NCI-H82 (cell line): Measurements from ENCODE around the gene DIAPH3.

ENCODE experiments used
- DNase-seq: peaks from one replicate; lab custom pipeline; 2025; lab: John Stamatoyannopoulos, UW

DIAPH3 gene

DNA sequence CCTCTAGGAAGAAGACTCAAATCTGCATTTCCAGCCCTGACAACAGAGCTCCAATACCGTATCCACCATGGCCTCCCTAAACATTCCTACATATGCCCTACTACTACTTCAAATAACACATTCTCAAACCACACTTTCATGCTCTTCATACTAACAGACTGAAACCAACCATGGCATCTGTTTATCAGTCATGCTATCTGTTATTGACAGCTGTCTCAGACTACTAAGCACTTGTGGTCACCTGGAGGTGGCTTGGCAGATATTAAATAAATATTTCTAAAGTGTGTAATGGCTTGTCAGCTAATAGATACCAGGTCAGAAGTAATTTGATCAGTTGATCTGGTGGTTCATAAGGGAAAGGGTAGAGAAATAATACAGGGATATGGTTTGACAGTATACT is 489.1 kb downstream of the DIAPH3 start:
- DNase-seq = no peak

DNA sequence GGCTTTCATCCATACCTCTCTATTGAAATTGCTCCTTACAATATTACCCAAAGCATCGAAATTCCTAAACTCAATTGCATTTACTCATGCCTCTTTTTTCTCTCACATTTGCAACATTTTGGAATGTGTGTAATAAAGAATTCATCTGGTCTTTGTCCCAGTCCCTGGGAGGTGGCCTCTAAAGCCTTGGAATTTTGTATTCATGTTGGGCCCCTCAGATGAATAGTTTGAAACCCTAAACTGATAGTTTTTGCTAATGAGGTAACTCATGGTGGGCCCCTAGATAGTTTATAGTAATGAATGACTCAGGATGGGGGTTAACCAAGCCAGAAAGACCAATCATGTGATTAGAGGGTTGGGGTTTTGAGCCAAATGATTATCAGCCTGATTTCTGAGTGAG is 490.4 kb downstream of the DIAPH3 start:
- no peak for DNase-seq

DNA sequence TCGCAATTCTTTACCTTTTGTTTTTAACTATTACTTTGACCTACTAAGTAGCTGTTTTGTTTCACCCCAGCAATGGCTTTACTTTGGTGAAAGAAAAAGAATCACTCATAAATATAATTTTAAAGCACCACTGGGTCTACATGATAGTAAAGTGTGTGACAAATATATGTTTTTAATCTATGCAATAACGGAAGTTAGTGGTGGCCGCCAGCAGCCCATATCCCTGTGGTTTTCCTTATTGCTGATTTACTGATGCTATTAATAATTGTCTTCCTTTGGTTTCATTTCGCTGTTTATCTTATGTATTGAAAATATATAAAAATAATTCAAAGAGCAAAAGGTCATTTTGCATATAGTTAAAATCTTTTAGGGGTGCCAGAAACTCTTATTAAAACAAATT is 491.3 kb downstream of the DIAPH3 start:
- no peak for DNase-seq

DNA sequence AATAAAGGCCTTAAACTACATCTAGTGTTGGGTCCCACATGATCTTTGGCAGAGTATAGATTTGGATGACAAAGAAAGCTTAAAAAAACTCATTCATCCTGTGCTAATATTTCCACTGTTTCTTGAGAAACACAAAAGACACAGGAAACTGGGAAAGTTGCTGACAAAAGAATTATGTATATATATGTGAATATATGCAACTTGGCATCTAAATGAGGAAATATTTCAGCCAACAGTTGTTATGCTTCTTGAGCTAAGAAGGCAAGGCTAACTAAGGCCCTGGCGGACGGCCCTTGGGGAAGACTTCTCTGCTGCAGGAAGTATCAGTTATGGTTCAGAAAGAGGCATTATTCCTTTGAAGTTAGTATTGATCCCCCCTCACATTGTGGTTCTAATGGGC is 491.8 kb downstream of the DIAPH3 start:
- DNase-seq = no peak

DNA sequence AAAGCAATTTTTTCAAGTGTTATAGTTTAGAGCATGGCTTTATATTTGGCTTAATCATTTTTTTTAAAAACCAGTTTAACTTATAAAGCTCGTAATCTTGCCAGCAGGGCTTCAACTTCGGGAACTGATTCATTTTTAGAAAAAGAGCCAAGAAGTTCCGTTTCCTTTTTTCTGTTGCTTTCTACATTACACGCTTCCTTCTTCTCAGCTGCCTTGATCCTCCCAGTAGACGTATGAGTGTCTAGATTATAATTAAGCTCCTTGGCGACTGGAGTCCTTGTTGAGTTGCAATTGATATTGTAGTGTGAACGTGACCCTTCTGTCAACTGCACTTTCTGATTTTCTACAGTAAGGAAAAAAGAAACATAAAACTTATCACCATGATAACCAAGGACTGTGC is 497.2 kb downstream of the DIAPH3 start:
- DNase-seq = peak; percentile 57

DNA sequence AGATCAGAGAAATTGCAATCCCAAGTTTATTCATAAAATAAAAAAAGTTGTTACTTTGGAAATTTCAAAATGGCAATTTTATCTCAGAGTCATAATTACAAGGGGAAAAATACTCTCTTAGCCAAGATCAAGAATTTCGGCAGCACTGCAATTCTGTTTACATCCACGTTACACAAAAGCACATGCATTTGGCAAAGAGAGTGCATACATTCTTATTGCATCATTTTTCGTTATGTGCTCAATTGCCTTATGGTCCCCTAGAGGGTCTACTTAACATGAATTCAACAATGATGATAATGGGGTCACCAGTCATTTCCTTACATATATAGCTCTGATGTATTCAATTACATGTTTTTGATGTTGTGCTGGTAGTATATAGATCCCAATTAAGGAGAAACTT is 498.0 kb downstream of the DIAPH3 start:
- DNase-seq = no peak

DNA sequence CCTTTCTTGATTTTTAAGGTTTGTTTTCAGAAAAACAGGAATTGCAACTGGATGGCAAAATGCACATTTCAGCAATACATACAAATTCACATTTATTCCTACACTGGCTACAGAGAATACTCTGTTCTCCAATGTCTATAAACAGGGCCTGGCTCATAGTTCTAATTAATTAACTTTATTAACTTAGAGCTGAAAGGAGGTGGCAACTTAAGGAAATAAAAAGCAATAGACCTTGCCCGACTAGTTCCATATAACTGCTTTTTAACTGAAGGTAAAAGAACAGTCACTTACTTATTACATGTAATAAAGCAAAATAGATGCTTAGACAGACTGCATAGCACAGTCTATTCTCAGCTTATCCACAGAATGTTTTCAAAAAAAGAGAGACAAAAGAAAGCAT is 498.5 kb downstream of the DIAPH3 start:
- no peak for DNase-seq

DNA sequence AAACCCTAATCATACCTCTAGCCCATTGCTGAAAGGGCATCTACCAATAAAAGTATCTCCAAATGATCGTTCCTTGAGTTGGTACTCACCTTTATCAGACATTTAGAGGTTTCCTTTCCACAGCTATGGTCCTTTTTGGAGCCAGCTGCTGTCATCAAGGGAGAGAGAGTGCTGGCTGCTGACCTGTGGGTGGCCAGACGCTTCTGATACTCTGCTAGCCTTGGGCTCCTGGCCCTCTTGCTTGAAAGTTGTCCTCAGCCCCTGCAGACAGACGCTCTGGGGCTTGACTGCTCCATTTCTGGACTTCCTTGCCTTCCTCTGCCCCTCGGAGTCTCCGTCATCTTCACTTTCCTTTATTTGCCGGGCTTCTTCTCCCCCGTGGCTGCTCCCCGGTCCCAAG is 499.1 kb downstream of the DIAPH3 start:
- DNase-seq = no peak

DNA sequence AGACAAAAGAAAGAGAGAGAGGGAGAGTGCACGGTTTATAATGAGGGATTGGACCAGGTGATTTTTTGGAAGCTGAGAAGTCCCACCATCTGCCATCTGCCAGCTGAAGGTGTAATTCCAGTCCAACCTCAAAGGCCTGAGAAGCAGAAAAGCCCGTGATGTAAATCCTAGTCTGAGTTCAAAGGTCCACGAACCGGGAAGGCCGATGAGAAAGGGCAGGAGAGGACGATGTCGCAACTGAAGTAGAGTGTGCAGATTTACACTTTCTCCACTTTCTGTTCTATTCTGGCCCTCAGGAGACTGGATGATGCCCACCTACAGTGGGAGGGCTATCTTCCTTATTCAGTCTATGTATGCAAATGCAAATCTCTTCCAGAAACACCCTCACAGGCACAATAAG is 500.0 kb downstream of the DIAPH3 start:
- no peak for DNase-seq

DNA sequence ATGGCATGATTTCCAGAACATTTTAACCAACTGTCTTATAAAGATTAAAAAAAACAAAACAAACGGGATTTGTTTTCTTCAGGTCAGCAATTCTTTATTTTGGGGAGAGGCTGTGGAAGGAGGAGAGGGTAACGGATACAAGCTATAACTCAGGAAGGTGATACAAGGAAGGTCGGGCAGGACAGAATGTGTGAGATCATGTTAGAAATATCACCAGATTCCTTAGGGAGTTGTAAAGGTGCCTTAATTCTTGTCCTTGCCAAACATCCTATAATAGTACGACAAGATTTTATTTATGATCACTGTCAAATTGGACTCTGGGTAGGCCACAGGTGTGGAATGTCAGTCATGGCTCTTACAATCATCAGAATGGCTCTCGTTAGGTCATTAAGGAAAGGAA is 503.1 kb downstream of the DIAPH3 start:
- no peak for DNase-seq

DNA sequence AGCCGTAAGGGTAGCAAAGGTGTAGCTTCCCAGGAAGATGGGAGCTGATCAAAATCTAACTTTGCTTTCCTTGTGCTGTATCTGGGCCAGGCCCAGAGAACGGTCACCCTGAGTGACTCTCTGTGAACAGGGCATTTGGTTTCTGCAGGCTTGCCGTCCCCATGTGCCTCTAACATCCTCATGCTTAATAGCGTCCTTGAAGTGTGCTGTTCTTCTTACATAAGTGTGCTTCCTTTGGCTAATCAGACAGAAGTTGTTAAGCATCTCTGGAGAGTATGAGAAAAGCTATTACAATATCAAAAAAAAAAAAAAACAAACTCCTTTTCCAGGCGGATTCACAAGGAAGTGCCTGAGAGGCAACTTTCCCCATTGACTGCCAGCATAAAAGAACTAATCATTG is 503.7 kb downstream of the DIAPH3 start:
- no peak for DNase-seq

DNA sequence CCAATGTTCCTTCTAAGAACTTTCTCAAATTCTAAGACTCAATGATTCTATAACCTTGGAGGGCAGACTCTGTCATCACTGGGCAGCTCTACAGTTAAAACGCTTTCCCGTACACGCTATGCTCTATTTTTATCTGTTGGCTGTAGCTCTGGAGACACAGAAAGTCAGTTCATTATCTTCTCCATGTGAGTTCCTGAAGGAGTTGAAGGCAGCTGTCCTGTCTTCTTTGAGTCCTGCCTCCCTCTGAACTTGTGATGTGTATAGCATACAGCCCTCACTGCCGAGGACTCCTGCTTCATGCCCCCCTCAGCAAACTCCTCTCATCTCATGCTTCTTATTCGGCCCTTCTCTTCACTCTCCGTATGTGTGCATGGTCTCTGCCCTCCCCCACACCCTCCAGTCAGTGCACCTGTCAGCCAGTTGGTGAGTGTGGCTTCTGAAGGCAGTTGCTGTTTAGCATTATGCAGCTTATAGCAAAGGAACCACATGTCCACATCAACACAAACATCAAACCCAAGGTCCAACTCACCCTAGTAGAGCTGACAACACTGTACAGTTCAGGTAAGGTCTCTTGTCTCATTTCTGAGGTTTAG is 504.9 kb downstream of the DIAPH3 start:
- DNase-seq = peak; percentile 39

DNA sequence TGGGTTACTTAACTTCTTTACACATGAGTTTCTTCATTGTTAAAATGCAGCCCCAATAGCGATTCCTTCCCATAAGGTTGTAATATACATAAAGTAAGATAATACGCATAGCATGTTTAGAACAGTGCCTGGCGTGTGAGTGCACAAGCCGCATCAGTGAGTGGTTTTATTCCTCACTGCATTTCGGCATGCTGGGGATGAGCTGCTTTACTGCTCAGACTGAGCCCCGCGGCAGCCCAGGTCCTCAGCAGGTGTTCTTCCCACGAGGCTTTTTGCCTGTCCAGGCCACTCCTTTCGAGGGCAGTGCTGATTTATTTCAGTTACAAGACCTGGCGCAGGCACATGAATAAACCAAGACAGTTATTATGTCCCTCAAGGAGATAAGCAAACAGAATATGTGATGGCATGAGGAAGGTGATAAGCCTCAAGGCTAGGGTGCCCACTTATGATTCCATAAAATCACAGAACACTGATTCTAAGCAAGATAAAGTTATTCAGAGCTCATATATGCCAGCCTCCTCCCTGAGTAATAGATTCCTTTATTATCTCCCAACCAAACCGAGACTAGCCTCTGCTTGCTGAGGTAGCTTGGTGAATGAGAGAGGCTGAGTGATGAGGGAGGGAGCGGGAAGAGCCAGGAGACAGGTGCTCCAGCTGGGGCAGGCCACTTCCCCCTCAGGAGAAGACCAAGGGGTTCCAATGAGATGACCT is 505.5 kb downstream of the DIAPH3 start:
- no peak for DNase-seq

DNA sequence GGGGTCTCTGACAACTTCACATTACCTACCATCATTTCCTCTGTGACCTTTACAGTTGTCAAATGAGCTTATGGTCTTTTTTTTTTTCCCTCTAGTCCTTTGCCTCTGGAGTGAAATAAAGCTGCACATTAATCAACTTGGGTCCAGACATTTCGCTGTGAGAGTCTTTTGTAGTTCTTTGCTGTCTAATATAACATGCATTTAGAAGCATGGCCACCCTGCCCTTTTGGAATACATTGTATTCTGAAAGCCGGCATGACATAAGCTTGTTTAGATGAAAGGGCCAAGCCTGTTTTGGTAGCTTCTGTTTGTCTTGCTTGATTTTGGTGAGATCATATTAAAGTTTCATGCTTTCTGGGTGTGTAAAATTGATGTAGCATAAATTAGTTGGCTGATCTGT is 509.8 kb downstream of the DIAPH3 start:
- no peak for DNase-seq

DNA sequence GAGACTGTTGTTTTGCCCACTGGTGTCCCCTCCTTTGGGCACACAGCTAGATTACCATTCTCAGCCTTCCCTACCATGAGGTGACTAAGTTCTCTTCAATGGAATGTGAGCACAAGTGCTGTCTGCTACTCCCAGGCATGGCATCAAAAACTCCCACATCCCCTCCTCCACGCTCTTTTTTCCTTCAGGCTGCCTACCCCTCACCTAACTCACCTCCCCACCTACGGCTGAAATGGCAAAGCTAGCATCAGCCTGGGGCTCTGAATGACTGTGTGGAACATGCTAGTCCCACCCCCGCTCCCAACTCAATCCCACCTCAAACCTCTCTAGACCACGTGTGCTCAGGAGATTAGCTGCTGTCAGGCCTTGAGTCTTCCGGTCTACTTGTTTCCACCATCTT is 512.2 kb downstream of the DIAPH3 start:
- no peak for DNase-seq

DNA sequence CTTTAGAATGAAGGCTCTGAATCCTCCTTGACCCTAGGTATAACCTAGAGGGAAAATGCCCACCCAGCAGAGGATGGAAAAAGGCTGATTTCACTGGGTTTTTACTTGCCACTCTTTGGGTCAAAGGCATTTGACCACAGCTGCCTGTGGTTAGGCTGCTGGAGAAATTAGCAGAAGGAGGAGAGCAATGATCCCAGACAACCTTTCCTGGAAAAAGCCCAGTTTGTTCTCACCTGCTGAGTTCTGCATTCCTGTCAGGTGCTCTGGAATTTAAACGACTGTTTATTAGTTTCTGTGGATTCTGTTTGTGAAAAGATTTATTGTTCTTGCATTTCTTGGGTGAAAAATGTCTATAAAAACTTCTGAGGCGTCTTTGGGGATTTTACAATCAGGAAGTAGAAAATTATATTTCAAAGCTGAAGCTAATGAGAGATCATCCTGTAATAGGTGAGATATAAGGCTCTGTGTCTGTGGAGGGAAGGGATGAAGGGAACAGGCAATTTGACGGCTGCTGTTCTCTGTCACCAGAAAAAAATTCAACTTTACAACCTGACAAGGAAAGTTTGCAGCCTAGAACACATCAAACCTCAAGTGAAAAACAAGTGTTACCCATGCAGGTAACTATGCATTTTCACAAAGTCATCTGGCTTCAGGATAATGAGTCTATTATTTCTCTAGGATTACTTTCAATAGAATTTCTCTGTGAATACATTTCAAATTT is 519.7 kb downstream of the DIAPH3 start:
- DNase-seq = no peak

DNA sequence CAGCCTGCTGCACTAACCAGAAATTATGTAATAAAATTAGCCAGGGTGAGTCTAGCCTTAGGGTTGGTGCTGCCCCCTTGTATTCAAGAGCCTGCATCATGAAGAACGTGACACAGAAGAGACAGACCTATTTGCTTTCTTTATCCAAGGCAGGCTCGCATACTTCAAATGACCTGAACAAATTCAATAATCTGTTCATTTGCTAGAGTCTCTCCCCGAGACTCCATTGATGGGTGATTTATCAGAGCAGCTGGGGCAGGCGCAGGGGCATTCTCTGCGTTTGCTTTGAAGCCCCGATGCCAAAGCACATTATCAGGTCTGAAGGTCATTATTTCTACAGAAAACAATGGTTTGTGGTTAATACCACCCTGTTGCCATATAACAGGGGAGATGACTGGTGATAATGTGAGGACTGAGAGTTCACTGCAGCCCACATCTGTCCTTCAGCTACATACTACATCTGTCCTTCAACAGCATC is 520.3 kb downstream of the DIAPH3 start:
- no peak for DNase-seq

DNA sequence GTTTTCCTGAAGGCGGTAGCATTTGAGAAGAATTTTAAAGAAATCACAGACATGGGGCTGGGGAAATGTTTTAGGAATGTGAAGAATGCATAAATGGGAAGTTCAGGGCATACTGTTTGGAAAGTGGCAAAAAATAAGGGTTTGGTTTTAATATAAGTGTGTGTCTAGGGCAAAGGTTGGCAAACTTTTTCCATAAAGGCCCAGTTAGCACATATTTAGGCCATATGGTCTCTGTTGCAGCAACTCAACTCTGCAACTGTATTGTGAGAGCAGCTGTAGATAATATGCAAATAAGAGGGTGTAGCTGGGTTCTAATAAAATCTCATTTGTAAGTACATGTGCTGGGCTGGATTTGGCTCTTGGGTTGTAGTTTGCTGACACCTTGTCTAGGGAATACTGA is 521.9 kb downstream of the DIAPH3 start:
- no peak for DNase-seq

DNA sequence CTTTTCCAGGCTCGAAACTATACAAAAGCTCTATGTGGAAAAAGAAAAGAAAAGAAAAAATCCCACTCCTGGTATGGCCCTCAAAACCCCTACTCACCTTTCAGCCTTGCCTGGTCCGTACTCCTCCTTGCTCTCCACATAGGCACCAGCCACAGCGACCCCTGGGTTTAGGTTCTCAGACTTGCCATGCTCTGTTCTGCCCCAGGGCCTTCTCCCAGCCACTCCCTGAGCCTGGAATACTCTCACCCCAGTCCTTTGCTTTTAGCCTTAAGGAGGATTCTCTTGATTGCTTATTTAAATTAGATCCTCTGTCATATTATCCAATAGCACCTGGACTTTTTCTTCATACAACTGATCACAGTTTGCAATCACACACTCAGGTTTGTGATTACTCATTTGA is 522.5 kb downstream of the DIAPH3 start:
- no peak for DNase-seq

DNA sequence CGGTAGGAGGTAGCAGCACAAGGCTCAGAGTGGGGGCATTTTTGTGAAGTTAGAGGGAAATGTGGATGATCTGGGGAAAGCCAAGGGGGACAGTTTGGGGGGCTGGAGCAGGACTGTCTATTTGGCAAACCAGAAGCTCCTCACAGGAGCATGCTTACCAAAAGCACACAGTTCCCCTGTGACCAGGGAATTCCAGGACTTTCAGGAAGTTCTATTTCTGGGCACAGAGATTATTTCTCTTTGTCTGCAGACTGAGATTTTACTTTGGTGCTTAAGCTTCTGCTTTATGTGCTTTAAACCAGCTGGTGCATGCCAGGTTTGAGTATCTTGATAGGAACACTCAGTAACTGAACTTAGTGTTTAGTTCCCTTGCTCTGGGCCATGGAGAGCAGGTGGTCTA is 525.3 kb downstream of the DIAPH3 start:
- no peak for DNase-seq

DNA sequence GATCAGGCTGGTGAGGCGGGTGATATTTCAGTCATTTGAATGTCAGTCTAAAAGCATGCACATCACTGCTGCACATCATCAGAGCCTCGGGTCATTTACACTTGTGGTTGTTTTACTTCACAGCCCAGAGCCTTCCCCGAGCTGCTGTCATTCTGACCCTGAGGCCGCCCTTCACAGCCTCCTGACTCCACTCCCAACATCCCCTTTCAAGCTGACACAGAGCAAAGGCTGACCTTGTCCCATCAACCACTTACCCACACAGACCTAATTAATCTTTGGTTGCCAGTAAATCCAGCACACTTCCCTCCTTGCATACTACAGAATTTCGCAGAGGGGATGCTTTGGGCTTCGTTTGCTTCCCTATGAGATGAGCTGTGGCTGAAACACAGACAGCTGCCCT is 528.1 kb downstream of the DIAPH3 start:
- no peak for DNase-seq

DNA sequence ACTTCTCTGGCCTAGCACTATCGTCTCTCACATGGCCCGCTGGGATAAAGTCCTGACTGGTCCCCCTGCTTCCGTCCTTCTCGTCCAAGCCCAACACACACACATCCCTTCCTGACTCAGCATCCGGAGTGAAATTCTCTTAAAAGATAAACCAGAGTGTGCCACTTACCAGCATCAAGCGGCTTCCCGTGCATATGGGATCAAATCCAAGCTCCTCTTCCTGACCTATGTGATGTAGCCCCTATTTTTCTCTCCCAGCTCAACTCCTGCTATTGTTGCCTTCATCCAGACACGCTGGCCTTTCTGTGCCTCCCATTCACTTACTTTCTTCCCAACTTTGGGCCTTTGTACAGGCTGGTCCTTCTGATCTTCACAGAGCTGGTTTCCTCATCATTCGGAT is 530.4 kb downstream of the DIAPH3 start:
- DNase-seq = no peak

DNA sequence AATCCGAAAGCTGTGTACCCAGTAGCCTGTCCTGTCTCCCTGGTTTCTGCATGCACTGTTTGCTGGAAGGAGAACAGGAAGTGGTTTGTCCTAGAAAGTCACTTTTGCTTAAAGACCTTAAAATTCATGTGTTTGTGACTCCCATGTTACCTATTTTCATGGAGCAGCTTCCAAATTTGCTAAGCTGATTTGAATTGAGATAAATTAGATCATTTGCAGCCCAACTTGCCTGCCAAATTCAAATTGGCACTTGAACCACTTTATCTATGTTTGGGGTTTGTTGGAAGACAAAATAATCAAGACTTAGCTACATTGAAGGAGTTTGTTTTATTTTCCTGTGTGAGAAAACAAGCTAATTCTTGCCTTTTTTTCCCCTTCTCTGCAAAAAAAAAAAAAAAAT is 532.5 kb downstream of the DIAPH3 start:
- DNase-seq = no peak
